ENCODE data around the gene ESAM.

The ESAM gene

GRCh38 chr11:124762105-124762623 lies at the start of gene ESAM:
Gene ESAM, minus strand, starts transcription at chr11:124762290. Its CDS starts 136 bp downstream, at chr11:124762154.
- TF ChIP-seq ZFX (IDR thresholded peaks at IDR 0.05; ENCODE audit: borderline replicate concordance), result no peak
- no peak for TF ChIP-seq CTCF (IDR thresholded peaks at IDR 0.05)
- H3K27ac ChIP-seq, result peak within 1 kb of the TSS; percentile 61

GRCh38 chr11:124811399-124812125 lies 49.5 kb upstream of the ESAM start:
- TF ChIP-seq CTCF (IDR thresholded peaks at IDR 0.05) (no peak), ZFX (IDR thresholded peaks at IDR 0.05; ENCODE audit: borderline replicate concordance) (no peak)
- H3K27ac ChIP-seq, result no peak overlapping the region

GRCh38 chr11:124807660-124808270 lies 45.7 kb upstream of the ESAM start:
- TF ChIP-seq ZFX (IDR thresholded peaks at IDR 0.05; ENCODE audit: borderline replicate concordance) (no peak), CTCF (IDR thresholded peaks at IDR 0.05) (no peak)
- H3K27ac ChIP-seq, result no peak overlapping the region

- TF ChIP-seq ZFX (IDR thresholded peaks at IDR 0.05; ENCODE audit: borderline replicate concordance), result no peak
- TF ChIP-seq CTCF (IDR thresholded peaks at IDR 0.05), result no peak
- no peak overlapping the region for H3K27ac ChIP-seq
Observed at GRCh38 chr11:124807201-124807600, 45.1 kb upstream of the ESAM start.

- TF ChIP-seq ZFX (IDR thresholded peaks at IDR 0.05; ENCODE audit: borderline replicate concordance) (no peak), CTCF (IDR thresholded peaks at IDR 0.05) (no peak)
- H3K27ac ChIP-seq, result no peak overlapping the region
Observed at GRCh38 chr11:124804884-124805283, 42.8 kb upstream of the ESAM start.

GRCh38 chr11:124801636-124802312 lies 39.7 kb upstream of the ESAM start:
- H3K27ac ChIP-seq, result no peak overlapping the region
- TF ChIP-seq ZFX (IDR thresholded peaks at IDR 0.05; ENCODE audit: borderline replicate concordance) (no peak), CTCF (IDR thresholded peaks at IDR 0.05) (no peak)

Data from 22Rv1 (cell line).